Suprapubic skin (tissue), 3 donors: ENCODE results near the gene RGS1.

ENCODE experiments used
- CTCF ChIP-seq, 2 donors: fragments of 200-600 bp in 1 of 2; fragments of 450-650 bp in 1 of 2; sonication (generic) in 1 of 2; IDR thresholded peaks; one replicate each; pipeline ENCODE4 v1.5.1; 2016 to 2019; ENCODE audit warnings: antibody characterized with exemption in 2 of 2, mild to moderate bottlenecking in 1 of 2, moderate library complexity in 1 of 2
- POLR2A ChIP-seq, 2 donors: fragments of 450-650 bp; IDR thresholded peaks; one replicate each; pipeline ENCODE4 v1.6.1; 2017; ENCODE audit warnings: antibody characterized with exemption in 2 of 2, mild to moderate bottlenecking in 2 of 2, moderate library complexity in 2 of 2

- TF ChIP-seq POLR2A (IDR thresholded peaks at IDR 0.05) (no peak), CTCF (IDR thresholded peaks at IDR 0.05) (no peak)
These were observed 40.9 kb upstream of the RGS1 start for GRCh38 chr1:192534666-192535065.
